HG03097 (cell line): Measurements from ENCODE around the gene NLRP3.
"Not testable (repeated sequence)": the region's sequence is repeated elsewhere in the genome, so short reads cannot be mapped to it uniquely, and the experiment has no call there.

Source experiments
- ATAC-seq: cut with Tn5 transposase; IDR thresholded peaks from one replicate; pipeline ENCODE4 v1.9.1; 2021; ENCODE audit not compliant: unreplicated experiment, low FRiP score

Gene NLRP3

DNA sequence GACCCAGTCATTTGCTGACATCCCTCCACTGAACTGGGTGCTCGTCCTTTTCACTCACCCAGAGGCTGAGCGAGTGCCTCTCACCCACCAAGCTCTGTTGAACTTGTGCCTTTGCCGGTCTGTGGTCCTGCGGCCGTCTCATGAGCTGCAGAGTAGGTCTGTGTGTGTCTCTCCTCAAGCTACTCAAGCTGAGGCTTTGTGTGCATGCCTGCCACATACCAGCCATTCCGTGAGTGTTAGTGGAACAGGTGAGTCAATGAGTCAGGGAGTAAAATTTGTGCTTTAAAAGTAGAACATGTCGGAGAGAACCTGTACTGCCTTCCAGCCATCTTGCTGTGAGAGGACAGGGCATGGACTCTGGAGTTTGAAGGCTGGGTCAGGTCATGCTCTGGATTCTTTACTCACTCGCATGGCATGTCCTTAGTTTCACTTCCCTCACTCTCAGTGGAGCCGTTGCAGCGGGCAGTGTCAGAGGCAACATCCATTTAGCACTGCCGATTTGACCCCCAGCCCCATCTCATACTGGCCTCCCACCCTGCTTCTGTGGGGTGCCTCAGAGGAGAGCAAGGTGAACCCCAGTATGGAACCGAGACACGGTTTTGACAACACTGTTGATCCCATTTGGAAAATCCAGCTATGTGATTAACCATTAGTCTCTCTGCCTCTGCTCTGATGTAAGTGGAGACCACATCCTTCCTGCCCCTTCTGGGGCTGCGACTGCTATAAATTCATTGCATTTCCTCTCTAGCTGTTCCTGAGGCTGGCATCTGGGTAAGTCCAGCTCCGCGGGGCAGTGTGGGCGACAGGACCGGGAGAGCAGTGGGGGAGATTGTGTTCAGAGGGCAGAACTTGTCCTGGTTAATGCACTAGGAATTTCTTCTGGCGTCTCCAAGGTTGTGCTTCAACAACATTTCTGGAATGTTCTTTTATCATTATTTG, at the start of gene NLRP3:
NLRP3 (plus strand) TSS at position 751 of the 939 bp plus-strand sequence. CDS start 2,628 bp downstream, outside the sequence.
- peak; percentile 69 for ATAC-seq

DNA sequence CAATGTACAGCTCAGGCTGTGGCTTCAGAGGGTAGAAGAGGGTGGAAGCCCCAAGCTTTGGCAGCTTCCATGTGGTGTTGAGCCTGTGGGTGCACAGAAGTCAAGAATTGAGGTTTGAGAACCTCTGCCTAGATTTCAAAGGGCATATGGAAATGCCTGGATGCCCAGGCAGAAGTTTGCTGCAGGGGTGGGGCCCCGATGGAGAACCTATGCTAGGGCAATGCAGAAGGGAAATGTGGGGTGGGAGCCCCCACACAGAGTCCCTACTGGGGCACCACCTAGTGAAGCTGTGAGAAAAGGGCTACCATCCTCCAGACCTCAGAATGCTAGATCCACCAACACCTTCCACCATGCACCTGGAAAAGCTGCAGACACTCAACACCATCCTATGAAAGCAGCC, 49.6 kb upstream of the NLRP3 start:
- not testable (repeated sequence) for ATAC-seq

DNA sequence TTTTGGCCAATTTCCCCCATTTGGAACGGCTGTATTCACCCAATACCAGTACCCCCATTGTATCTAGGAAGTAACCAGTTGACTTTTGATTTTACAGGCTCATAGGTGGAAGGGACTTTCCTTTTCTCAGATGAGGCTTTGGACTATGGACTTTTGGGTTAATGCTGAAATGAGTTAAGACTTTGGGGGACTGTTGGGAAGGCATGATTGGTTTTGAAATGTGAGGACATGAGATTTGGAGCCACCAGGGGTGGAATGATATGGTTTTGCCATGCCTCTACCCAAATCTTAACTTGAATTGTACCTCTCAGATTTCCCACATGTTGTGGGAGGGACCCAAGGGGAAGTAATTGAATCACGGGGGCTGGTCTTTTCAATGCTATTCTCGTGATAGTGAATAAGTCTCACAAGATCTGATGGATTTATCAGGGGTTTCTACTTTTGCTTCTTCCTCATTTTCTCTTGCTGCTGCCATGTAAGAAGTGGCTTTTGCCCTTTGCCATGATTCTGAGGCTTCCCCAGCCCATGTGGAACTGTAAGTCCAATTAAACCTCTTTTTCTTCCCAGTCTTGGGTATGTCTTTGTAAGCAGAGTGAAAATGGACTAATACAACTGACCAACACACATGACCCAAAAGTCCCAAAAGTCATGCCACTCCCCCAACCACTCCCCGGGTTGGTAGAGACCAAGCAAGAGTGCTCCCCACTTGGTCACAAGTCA, 48.9 kb upstream of the NLRP3 start:
- ATAC-seq = no peak

DNA sequence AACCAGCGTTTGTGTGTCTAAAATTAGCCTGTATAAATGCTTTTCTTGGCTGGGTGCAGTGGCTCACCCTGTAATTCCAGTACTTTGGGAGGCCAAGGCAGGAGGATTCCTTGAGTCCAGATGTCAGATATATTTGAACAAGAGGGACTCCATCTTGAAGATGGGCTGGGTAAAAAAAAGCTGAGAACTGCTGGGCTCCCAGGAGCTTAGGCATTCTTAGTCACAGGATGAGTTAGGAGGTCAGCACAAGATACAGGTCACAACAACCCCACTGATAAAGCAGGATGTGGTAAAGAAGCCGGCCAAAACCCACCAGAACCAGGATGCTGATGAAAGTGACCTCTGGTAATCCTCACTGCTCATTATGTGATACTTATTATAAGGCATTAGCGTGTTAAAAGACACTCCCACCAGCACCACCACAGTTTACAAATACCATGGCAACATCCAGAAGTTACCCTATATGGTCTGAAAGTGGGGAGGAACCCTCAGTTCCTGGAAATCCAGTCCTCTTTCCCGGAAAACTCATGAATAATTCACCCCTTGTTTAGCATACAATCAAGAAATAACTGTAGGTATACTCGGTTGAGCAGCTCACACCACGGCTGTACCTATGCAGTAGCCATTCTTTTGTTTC, 48.1 kb upstream of the NLRP3 start:
- ATAC-seq = no peak

DNA sequence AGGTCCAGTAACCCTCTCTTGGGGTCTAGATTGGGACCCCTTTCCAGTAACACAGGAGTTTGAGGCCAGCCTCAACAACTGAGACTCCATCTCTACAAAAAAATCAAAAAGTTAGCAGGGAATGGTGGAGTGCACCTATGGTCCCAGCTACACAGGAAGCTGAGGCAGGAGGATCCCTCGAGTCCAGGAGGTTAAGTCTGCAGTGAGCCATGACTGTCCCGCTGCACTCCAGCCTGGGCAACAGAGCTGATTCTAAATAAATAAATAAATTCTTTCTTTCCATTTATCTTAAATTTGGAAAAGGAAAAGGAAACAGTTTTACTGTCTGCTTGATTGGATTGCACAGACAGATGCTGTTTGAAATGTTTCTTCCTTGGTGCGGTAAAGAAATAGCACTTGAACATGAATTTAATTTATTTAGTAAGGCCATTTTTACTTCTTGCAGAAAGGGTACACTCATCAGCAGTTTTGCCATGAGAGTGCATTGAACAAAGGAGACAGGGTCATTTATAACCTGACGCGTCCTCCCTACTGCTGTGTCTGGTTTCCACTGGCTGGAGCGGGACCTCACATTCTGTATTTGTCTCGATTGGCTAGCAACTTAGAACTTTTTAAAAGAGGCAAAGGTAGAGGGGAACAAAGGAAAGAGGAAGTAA, 47.4 kb upstream of the NLRP3 start:
- ATAC-seq = no peak

DNA sequence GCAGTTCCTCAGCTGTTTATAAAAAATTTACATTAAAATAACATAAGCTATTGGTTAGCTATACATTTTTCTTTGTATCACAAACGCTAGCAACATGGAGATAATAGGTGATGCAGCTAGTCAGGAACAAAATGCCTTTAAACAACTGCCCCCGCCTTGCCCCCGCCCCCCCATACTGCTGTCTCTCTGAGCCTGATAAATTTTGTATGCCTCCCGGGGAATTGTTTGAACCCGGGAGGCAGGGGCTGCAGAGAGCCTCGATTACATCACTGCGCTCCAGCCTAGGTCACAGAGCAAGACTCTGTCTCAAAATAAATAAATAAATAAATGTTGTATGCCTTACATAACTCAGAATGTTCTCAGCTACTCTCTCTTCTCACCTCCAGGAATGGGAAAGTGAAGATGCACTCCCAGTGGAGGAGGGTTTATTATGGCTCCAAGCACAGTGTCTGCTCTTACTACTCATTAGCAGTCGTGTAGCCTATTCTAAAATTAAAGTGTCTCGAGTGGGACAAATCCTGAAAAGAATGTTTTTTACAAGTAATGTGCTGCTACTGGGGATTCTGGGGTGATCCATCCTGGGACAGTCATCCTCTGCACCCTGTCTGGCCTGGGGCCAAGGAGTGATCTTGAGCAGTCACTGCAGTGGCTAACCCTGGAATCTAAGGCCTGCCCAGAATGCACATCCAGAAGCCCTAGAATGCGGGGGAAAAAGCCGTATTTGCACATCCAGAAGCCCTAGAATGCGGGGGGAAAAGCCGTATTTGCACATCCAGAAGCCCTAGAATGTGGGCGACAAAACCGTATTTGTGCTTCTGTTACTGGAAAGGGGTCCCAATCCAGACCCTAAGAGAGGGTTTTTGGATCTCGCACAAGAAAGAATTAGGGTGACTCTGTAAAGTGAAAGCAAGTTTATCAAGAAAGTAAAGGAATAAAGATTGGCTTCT, 44.9 kb upstream of the NLRP3 start:
- no peak for ATAC-seq

DNA sequence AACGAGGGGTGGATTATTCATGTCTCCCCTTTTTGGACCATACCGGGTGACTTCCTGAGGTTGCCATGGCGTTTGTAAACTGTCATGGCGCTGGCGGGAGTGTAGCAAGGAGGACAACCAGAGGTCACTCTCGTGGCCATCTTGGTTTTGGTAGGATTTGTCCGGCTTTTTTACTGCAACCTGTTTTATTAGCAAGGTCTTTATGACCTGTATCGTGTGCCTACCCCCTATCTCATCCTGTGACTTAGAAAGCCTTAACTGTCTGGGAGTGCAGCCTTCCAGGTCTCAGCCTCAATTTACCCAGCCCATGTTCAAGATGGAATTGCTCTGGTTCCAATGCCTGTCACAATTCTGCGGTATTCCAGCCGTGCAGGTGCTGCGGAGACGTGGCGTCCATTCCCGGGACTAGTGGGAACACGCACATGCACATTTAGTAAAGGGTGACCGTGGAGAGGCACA, 44.1 kb upstream of the NLRP3 start:
- ATAC-seq = no peak

DNA sequence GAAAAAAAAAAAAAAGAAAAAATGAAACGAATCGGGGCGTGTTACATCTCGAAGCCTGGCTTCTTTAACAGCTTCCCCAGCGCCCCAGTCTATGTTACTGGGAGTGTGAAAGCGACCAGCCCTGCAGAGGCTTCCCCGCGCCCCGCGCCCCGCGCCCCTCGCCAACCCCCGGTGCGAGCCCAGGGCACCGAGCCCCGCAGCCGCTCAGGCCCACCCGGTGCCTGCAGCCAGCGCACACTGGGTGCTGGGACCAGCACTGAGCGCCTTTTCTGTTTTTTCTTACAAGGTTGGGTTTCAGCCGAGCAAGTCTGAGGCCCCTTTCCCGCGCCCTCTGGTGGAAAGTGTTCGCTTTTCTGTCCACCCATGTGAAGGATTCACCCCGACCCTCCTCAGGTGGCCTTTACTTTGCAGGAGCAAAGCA, 42.2 kb upstream of the NLRP3 start:
- ATAC-seq = peak; percentile 72

DNA sequence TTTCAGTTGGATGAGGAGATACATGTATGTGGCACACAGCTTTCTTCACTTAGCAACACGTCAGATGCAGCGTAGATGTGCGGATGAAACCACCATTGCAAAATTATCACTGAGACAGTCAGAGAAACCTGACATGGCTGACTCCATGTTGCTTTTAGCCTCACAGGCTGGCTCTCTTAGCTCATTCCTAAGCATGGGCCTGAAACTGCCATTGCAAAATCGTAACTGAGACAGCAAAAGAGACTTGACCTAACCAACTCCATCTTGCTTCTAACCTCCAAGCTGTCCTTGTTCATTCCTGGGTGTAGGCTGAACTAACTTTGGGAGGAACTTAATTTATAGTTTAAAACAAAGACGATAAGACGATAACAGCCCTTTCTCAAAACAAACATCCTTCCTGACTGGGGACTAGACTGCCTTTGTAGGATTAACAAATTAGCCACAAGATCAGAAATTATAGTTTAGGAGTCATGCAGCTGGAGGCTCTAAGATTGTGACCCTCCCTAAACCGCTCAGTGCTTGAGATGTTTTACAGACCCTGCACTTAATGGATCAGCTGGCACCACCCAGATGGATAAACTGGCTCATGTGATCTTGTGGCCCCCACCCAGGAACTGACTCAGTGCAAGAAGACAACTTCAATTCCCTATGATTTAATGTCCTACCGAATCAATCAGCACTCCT, 41.2 kb upstream of the NLRP3 start:
- ATAC-seq = not testable (repeated sequence)

DNA sequence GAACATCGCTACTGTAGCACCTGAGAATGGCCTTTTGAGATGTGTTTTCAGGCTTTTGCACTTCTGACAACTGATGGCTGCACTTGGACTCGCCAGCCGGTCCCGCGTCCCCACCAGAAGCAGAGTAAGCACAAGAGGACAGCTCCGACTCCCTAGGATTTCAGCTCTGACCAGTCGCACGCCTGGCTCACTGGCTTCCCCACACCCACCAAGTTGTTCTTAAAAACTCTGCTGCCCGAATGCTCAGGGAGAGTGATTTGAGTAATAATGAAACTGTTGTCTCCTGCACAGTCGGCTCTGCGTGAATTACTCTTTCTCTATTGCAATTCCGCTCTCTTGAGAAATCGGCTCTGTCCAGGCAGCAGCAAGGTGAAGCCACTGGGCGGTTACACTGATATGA, 40.2 kb upstream of the NLRP3 start:
- ATAC-seq = no peak

DNA sequence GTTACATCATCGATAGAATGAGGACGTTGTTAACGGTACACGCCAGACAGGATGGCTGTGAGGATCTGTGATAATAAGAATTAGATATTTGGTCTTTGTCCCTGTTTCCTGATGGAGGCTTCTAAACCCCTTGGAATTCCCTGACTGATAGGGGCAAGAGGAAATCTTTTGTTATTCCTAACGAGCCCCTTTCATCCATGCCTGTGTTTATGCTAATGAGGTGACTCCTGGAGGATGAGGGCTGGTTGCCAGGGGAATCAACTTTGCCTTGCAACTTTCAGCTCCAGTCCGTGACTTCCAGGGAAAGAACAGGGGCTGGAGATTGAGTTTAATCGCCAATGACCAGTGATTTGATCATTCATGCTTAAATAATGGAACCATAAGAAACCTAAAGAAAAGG, 39.3 kb upstream of the NLRP3 start:
- ATAC-seq = no peak

DNA sequence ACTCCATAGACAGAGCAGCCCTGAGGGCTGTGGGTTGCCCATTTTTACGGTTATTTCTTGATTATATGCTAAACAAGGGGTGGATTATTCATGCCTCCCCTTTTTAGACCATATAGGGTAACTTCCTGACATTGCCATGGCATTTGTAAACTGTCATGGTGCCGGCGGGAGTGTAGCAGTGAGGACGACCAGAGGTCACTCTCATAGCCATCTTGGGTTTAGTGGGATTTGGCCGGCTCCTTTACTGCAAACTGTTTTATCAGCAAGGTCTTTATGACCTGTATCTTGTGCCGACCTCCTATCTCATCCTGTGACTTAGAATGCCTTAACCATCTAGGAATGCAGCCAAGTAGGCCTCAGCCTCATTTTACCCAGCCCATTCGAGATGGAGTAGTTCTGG, 38.3 kb upstream of the NLRP3 start:
- ATAC-seq = not testable (repeated sequence)

DNA sequence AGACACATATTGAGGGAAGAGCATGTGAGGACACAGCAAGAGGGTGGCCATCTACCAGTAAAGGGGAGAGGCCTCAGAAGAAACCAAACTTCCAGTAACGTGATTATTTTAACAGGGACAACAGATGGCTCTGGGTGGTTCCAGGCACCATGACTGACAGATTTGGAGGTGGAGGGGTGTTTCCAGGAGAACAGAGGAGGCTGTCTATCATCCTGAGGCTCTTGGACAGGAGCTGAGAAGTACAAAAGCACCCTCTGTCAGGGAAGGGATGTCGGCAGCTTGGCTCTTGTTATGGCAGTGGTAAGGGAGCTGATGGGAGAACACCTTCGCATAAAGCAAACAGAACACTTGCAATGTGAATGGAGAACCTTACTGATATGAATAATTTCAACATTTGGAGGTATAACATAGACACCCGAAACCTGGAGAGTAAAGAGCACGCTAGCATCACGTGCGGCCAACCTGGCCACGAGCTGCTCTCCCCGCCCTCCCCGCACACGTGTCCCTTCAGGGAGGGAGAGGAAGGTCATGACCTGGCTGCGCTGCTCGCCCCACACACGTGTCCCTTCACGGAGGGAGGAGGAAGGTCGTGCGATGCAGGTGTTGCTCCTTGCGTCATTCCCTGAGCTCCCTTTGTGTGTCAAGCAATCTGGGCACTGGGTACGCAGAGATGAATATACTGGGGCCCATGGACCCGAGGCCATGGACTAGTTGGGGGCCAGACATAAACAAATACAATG, 37.5 kb upstream of the NLRP3 start:
- ATAC-seq = no peak

DNA sequence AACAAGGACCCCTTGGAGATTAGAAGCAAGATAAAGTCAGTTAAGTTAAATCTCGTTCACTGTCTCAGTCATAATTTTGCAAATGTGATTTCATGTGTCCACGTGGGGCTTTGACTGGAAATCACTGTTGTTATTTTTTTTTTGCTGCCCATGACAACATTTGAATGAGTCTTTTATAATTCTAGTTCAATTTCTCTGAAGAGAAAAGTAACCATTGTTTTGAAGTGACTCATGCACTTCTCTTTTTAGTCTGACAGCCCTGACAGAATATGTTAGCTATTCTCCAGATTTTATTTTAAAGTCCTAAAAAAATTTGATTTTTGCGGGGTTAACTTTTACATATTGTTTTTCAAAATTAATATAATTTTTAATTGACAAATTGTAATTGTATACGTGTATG, 30.7 kb upstream of the NLRP3 start:
- ATAC-seq = no peak

DNA sequence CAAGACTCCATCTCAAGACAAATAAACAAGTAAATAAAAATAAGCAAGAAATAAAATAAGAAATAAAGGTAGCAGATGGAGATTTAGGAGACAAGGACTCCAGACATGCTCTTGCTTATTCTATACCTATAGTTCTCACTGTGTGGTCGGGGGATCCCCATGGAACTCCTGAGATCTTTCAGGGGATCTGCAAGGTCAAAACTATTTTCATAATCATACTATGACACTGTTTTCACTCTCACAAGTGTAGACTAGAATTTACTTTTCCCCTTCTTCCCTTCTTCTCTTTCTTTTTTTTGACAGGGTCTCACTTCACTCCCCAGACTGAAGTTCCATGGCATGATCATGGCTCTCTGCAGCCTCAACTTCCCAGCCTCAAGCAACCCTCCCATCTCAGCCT, 29.8 kb upstream of the NLRP3 start:
- ATAC-seq = no peak

DNA sequence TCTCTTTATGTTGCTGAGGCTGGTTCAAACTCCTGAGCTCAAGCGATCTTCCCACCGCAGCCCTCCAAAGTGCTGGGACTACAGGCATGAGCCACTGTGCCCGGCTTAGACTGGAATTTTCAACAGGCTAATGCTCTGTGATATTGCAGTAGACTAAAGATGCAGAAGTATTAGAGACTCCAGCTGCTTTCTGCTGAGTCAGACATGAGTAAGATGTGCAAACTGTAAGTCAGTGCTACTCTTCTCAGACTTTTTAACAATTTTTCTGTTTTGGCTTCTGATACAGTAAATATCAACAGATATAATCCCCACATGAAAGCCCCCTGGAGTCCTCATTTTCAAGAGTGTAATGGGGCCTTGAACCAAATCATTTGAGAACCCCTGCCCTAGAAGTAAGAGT, 29.3 kb upstream of the NLRP3 start:
- no peak for ATAC-seq

DNA sequence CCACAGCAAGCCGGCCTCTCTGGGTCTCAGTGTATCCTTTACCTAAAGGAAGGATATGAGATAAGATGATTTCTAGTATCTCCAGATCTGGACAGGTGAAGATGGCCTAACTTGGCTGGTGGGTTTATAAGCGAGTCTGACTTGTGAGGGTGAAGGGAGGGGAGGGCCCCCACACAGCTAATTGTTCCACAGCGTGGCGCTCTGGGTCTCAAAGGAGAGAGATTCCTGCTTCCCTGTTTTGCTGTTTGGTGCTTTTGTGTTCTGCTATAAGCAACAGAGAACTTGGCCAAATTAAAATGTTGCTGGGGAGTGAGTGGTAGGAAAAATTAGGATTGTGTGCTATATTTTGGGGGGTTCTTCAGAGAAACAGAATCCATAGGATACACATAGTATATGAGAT, 28.9 kb upstream of the NLRP3 start:
- ATAC-seq = no peak

DNA sequence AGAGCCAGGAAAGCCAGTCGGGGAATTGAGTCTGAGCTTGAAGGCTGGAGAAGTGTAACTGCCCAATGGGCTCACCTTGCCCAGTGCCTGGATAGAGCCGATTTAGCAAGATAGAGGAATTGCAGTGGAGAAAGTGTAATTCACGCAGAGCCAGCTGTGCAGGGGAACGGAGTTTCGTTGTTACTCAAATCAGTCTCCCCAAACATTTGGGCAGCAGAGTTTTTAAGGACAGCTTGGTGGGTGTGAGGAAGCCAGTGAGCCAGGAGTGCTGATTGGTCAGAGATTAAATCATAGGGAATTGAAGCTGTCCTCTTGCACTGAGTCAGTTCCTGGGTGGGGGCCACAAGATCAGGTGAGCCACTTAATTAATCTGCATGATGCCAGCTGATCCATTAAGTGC, 28.4 kb upstream of the NLRP3 start:
- no peak for ATAC-seq
